Activated CD4-positive, alpha-beta T cell treated with anti-CD3 and anti-CD28 coated beads, Interleukin-2, amount 10 ng/mL, durations not matched to agents 7 days and 5 days (primary cell): ENCODE measurements around the gene TMEM244. TPM values are rescaled to one million over a fixed set of nuclear protein-coding genes. Genes with fewer than 3 reads are reported as not detected.
"Not testable (repeated sequence)": the region's sequence is repeated elsewhere in the genome, so short reads cannot be mapped to it uniquely, and the experiment has no call there.

Experiments
- CTCF ChIA-PET: fragments of 350-600 bp; sonication (Branson Sonifier 250); formaldehyde crosslinking; loops from one replicate; lab custom pipeline; 2021; ENCODE audit warnings: antibody characterized with exemption; lab: Charles Lee
- POLR2A ChIA-PET: fragments of 350-600 bp; sonication (Branson Sonifier 250); formaldehyde crosslinking; loops from one replicate; lab custom pipeline; 2021; ENCODE audit warnings: antibody characterized with exemption; lab: Charles Lee
- DNase-seq: peaks from one replicate; pipeline ENCODE4 v3.0.0-alpha.2; 2020
- H3K27ac Mint-ChIP-seq: one replicate; pipeline ENCODE4 v1.8.0; 2021; ENCODE audit warnings: mild to moderate bottlenecking, moderate library complexity, mixed read lengths
- H3K27me3 Mint-ChIP-seq: one replicate; pipeline ENCODE4 v1.8.0; 2021; ENCODE audit warnings: mixed read lengths
- H3K36me3 Mint-ChIP-seq: one replicate; pipeline ENCODE4 v1.8.0; 2021; ENCODE audit warnings: low read depth, mixed read lengths
- H3K4me1 Mint-ChIP-seq: one replicate; pipeline ENCODE4 v1.8.0; 2021; ENCODE audit warnings: mixed read lengths
- H3K4me3 Mint-ChIP-seq: one replicate; pipeline ENCODE4 v1.8.0; 2021; ENCODE audit warnings: mild to moderate bottlenecking, moderate library complexity, mixed read lengths
- H3K9me3 Mint-ChIP-seq: one replicate; pipeline ENCODE4 v1.8.0; 2021; ENCODE audit warnings: mixed read lengths
- total RNA-seq, 2 experiments: library from RNA; stranded (reverse); gene quantifications; one replicate each; pipeline ENCODE4 v1.2.3, GENCODE V29; 2021

TMEM244 gene
- total RNA-seq, 2 experiments from 2014 or later = not detected

DNA sequence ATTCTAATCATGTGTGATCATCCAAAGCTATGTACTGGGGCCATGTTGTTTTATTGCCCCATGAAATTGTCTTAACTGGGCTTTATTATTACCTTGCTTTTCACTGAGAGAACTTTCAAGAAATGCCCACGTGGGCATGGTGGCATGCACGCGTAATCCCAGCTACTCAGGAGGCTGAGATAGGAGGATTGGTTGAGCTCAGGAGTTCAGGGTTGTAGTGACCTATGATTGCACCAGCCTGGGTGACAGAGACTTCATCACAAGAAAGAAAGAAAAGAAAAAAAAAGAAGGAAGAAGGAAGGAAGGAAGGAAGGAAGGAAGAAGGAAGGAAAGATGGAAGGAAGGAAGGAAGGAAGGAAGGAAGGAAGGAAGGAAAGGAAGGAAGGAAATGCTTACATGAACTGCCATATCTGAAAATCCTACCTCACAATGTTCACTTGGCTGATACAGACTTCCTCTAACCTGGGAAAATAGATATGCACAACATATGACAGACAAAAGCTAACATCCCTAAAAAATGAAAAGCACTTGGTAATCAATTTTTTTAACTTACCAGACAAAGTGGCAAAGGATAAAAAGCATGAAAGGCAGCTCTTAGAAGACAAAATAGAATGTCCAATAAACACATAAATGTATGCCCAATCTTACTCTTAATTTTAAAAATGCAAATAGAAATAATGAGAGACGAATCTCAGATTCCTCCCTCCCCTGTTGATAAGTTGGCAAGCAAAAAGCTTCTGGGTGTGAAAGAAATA, 25.5 kb upstream of the TMEM244 start:
- H3K4me1 Mint-ChIP-seq = peaks cover 12% of the 10 kb centered on the region
- H3K9me3 Mint-ChIP-seq = peaks cover 6% of the 10 kb centered on the region
- no peak for DNase-seq
- peaks cover 6% of the 10 kb centered on the region for H3K36me3 Mint-ChIP-seq
- ChIA-PET CTCF (interaction anchor here (0.7 to 1.5 kb wide), 3 partner anchors 16 to 191 kb away, joined by 3 read pairs; no protein-coding TSS in a partner anchor), POLR2A (no interaction called here)
- H3K27ac Mint-ChIP-seq = no peak overlapping the region
- no peak overlapping the region for H3K4me3 Mint-ChIP-seq
- H3K27me3 Mint-ChIP-seq = no peaks in the 10 kb centered on the region

- H3K27me3 Mint-ChIP-seq = no peaks in the 10 kb centered on the region
- peaks cover 14% of the 10 kb centered on the region for H3K36me3 Mint-ChIP-seq
- H3K9me3 Mint-ChIP-seq = peaks cover 16% of the 10 kb centered on the region
- no peak overlapping the region for H3K4me3 Mint-ChIP-seq
- no peak for DNase-seq
- peaks cover 7% of the 10 kb centered on the region for H3K4me1 Mint-ChIP-seq
- CTCF ChIA-PET = no interaction called here
- POLR2A ChIA-PET = no interaction called here
- H3K27ac Mint-ChIP-seq = no peak overlapping the region
Measured at GRCh38 chr6:129884211-129884610, 23.1 kb upstream of the TMEM244 start.

DNA sequence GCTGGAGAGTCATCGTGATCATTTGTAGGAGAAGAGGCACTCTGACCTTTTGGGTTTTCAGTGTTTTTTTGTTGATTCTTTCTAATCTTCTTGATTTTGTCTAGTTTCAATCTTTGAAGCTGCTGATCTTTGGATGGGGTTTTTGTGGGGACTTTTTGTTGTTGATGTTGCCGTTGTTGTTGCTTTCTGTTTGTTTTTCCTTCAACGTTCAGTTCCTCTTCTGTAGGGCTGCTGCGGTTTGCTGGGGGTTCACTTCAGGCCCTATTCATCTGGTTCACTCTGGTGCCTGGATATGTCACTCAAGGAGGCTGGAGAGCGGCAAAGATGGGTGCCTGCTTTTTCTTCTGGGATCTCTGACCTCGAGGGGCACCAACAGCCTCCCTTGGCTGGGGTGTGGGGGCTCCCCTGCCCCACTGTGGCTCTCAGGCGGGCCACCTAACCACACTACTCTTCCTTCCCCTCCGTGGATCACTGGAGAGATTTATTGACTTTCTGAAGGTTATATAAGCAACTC, 21.5 kb upstream of the TMEM244 start:
- CTCF ChIA-PET = no interaction called here

DNA sequence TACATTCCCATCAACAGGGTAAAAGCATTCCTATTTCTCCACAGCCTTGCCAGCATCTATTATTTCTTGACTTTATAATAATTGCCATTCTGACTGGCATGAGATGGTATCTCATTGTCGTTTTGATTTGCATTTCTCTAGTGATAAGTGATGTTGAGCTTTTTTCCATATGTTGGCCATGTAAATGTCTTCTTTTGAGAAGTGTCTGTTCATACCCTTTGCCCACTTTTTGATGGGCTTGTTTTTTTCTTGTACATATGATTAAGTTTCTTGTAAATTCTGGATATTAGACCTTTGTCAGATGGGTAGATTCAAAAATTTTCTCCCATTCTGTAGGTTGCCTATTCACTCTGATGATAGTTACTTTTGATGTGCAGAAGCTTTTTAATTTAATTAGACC, 16.8 kb upstream of the TMEM244 start:
- CTCF ChIA-PET = interaction anchor here (0.7 kb wide), 1 partner anchor 143 kb away, joined by 3 read pairs; no protein-coding TSS in a partner anchor
- H3K4me3 Mint-ChIP-seq, H3K27me3 Mint-ChIP-seq, DNase-seq, POLR2A ChIA-PET, H3K27ac Mint-ChIP-seq: not testable (repeated sequence)
- peaks cover 16% of the 10 kb centered on the region for H3K9me3 Mint-ChIP-seq
- peaks cover 23% of the 10 kb centered on the region for H3K4me1 Mint-ChIP-seq
- H3K36me3 Mint-ChIP-seq = peaks cover 19% of the 10 kb centered on the region

More for the DNA sequence above, 21.5 kb upstream of the TMEM244 start:
- no peaks in the 10 kb centered on the region for H3K27me3 Mint-ChIP-seq
- H3K36me3 Mint-ChIP-seq = peaks cover 19% of the 10 kb centered on the region
- peaks cover 7% of the 10 kb centered on the region for H3K4me1 Mint-ChIP-seq
- no peak for DNase-seq
- POLR2A ChIA-PET = no interaction called here
- peaks cover 16% of the 10 kb centered on the region for H3K9me3 Mint-ChIP-seq
- no peak overlapping the region for H3K4me3 Mint-ChIP-seq
- peak overlapping the region; percentile 11 for H3K27ac Mint-ChIP-seq

DNA sequence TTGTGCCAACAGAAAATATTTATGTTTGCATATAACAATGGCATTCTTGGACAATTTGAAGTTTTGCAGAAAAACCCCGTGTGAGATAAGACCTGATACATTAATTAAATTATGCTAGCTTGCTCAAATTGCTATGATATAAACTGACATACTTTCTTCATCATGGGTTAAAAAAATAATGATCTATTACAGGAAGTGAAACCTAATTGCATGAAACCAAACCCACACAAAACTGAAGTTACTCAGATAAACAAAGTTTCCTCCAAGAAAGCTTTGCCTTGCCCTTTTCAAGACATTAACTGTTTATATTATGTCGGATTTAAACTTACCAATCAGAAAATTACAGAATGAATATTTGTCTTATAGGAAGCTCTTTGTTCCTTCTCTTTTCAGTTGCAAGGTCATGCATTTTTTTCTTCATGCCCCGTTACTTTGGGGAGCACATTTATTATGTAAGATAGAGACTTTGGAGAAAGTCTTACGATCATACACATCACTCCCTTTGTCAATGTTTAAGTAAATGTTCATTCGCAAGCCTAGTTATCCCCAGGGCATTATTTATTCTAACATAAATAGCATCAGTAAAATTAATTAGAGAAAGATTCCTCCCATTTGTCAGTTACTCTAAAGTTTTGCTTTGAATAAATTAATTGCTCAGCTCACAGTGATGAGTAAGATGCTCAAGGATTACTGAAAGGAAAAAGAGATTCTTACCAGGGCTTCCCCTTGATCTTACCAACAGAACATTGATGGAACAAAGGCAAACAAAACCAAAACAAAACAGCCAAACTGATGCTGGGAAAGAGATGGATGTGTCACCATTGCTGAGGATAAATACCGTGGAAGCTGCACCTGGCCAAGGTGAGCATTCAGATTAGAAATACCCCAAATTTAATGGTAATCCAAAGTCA, 14.8 kb upstream of the TMEM244 start:
- no peak for DNase-seq
- CTCF ChIA-PET = no interaction called here
- peaks cover 17% of the 10 kb centered on the region for H3K4me1 Mint-ChIP-seq
- H3K27ac Mint-ChIP-seq = peak overlapping the region; percentile 50
- no peak overlapping the region for H3K4me3 Mint-ChIP-seq
- peaks cover 12% of the 10 kb centered on the region for H3K36me3 Mint-ChIP-seq
- H3K9me3 Mint-ChIP-seq = peaks cover 8% of the 10 kb centered on the region
- POLR2A ChIA-PET = no interaction called here
- H3K27me3 Mint-ChIP-seq = peaks cover 2% of the 10 kb centered on the region

DNA sequence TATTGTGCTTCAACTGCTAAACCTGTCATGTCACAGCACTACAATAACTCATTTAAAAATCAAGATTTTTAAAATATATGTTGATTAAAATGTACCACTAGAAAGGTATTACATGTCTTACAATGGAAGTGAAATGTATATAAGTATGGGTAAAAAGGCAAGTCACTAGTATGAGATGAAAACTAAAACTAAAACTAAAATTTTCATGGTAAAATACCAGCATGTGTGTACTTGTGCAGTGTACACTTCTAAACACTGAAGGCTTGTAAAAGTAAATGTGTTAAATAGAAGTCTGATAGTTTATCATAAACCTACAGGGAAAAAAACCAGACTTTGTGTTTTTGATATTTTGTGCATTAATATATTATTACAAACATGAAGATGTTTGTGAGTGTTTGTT, 13.7 kb upstream of the TMEM244 start:
- Mint-ChIP-seq H3K4me1 (peaks cover 17% of the 10 kb centered on the region), H3K36me3 (peaks cover 6% of the 10 kb centered on the region), H3K27me3 (peaks cover 2% of the 10 kb centered on the region), H3K4me3 (no peak overlapping the region), H3K9me3 (no peaks in the 10 kb centered on the region), H3K27ac (no peak overlapping the region)
- no peak for DNase-seq
- POLR2A ChIA-PET = no interaction called here
- CTCF ChIA-PET = no interaction called here

DNA sequence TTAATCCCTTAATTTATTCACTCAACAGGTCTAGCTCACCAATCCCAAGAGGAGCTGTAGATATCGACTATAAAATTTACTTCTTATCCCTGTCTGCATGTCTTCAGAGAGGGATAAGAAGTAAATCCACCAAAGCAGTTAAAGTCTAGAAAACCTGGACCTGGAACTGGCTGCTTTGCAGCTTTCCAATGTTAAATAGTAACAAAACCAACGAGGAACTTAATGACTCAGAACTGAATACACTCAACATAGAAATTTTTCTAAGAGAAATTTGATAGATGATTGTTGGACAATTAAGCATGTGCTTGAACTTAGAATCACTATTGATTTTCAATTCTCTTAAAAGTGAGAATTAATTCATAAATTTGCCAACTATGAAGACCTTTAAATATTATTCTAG, 11.5 kb upstream of the TMEM244 start:
- peaks cover 17% of the 10 kb centered on the region for H3K4me1 Mint-ChIP-seq
- H3K4me3 Mint-ChIP-seq = no peak overlapping the region
- ChIA-PET CTCF (no interaction called here), POLR2A (no interaction called here)
- H3K27ac Mint-ChIP-seq = no peak overlapping the region
- DNase-seq = no peak
- peaks cover 2% of the 10 kb centered on the region for H3K27me3 Mint-ChIP-seq
- H3K9me3 Mint-ChIP-seq = no peaks in the 10 kb centered on the region
- no peaks in the 10 kb centered on the region for H3K36me3 Mint-ChIP-seq

- Mint-ChIP-seq H3K36me3 (no peaks in the 10 kb centered on the region), H3K27ac (no peak overlapping the region), H3K27me3 (peaks cover 2% of the 10 kb centered on the region), H3K4me3 (no peak overlapping the region), H3K4me1 (peaks cover 15% of the 10 kb centered on the region), H3K9me3 (no peaks in the 10 kb centered on the region)
- POLR2A ChIA-PET = no interaction called here
- DNase-seq = no peak
- CTCF ChIA-PET = no interaction called here
Measured at GRCh38 chr6:129871221-129871620, 10.1 kb upstream of the TMEM244 start.

GRCh38 chr6:129867403-129867802, 6.3 kb upstream of the TMEM244 start:
- no peak for DNase-seq
- Mint-ChIP-seq H3K36me3 (no peaks in the 10 kb centered on the region), H3K4me1 (no peaks in the 10 kb centered on the region), H3K9me3 (no peaks in the 10 kb centered on the region), H3K27me3 (peaks cover 2% of the 10 kb centered on the region), H3K4me3 (no peak overlapping the region), H3K27ac (no peak overlapping the region)
- POLR2A ChIA-PET = no interaction called here
- CTCF ChIA-PET = no interaction called here

- H3K27me3 Mint-ChIP-seq = no peaks in the 10 kb centered on the region
- no peak for DNase-seq
- H3K36me3 Mint-ChIP-seq = no peaks in the 10 kb centered on the region
- peaks cover 2% of the 10 kb centered on the region for H3K4me1 Mint-ChIP-seq
- ChIA-PET CTCF (no interaction called here), POLR2A (no interaction called here)
- no peak overlapping the region for H3K27ac Mint-ChIP-seq
- H3K4me3 Mint-ChIP-seq = no peak overlapping the region
- no peaks in the 10 kb centered on the region for H3K9me3 Mint-ChIP-seq
Measured at GRCh38 chr6:129866688-129867087, 5.6 kb upstream of the TMEM244 start.

GRCh38 chr6:129866256-129866655, 5.1 kb upstream of the TMEM244 start:
- no peak for DNase-seq
- H3K36me3 Mint-ChIP-seq = no peaks in the 10 kb centered on the region
- H3K4me3 Mint-ChIP-seq = no peak overlapping the region
- POLR2A ChIA-PET = no interaction called here
- no peak overlapping the region for H3K27ac Mint-ChIP-seq
- CTCF ChIA-PET = no interaction called here
- no peaks in the 10 kb centered on the region for H3K27me3 Mint-ChIP-seq
- H3K9me3 Mint-ChIP-seq = no peaks in the 10 kb centered on the region
- H3K4me1 Mint-ChIP-seq = peaks cover 5% of the 10 kb centered on the region

DNA sequence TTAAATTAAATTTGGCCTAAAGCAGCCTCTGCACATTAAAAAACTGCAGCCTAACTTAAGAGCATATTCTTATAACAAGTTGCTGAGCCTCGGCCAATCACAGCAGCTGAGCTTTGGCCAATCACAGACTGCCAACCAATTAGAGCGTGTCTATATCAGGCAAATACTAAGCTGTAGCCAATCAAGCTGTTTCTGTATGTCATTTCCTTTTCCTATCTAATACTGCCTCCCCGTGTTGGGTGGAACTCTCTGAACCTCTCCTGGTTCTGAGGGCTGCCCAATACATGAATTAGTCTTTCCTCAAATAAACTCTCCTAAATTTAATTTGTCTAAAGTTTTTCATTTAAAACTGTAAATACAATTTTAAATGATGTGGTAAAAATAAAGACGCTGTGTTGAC, 3.9 kb upstream of the TMEM244 start:
- Mint-ChIP-seq H3K9me3 (no peaks in the 10 kb centered on the region), H3K36me3 (no peaks in the 10 kb centered on the region)
- POLR2A ChIA-PET = no interaction called here

DNA sequence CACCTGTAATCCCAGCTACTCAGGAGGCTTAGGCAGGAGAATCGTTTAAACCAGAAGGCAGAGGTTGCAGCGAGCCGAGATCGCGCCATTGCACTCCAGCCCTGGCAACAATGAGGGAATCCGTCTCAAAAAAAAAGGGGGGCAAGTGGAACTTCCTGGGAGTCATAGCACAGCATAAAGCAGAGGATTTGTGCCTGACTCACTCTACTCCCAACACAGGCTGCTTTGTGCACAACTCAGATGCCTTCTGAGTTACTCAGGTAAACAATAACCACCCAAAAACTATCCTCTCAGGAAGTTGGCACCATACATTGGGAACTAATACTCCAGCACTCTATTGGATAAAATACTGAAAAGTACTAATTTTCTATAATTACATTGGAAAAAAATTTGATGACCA, 2.5 kb upstream of the TMEM244 start:
- CTCF ChIA-PET = no interaction called here
- H3K27ac Mint-ChIP-seq = no peak overlapping the region
- H3K27me3 Mint-ChIP-seq = no peaks in the 10 kb centered on the region
- no peak for DNase-seq
- POLR2A ChIA-PET = no interaction called here
- peaks cover 14% of the 10 kb centered on the region for H3K4me1 Mint-ChIP-seq
- H3K9me3 Mint-ChIP-seq = no peaks in the 10 kb centered on the region
- no peaks in the 10 kb centered on the region for H3K36me3 Mint-ChIP-seq
- no peak overlapping the region for H3K4me3 Mint-ChIP-seq

More for the DNA sequence above, 3.9 kb upstream of the TMEM244 start:
- CTCF ChIA-PET = no interaction called here
- H3K27ac Mint-ChIP-seq = no peak overlapping the region
- DNase-seq = no peak
- peaks cover 14% of the 10 kb centered on the region for H3K4me1 Mint-ChIP-seq
- no peak overlapping the region for H3K4me3 Mint-ChIP-seq
- no peaks in the 10 kb centered on the region for H3K27me3 Mint-ChIP-seq
